Endothelial cell of umbilical vein (primary cell): ENCODE measurements around the gene CDK11B. TPM values are rescaled to one million over a fixed set of nuclear protein-coding genes. Genes with fewer than 3 reads are reported as not detected.

Experiments used
- BruUV-seq: library from RNA; stranded (reverse); fragments of 400-500 nt; replicated peaks from 2 replicates; lab custom pipeline; 2021; lab: Mats Ljungman, UMichigan
- CTCF ChIA-PET: fragments of 300-600, 350-600 bp; sonication (Branson Sonifier 250); formaldehyde crosslinking; loops from one replicate; lab custom pipeline; 2021; ENCODE audit warnings: antibody characterized with exemption, inconsistent platforms; lab: Charles Lee
- POLR2A ChIA-PET: fragments of 300-600, 350-600 bp; sonication (Branson Sonifier 250); formaldehyde crosslinking; loops from one replicate; lab custom pipeline; 2021; ENCODE audit warnings: antibody characterized with exemption, inconsistent platforms; lab: Charles Lee
- DNase-seq: peaks from one replicate; pipeline ENCODE4 v3.0.0-alpha.2; 2011; ENCODE audit warnings: low read depth, low spot score
- FAIRE-seq: peaks from 2 replicates; lab custom pipeline; 2011; peaks lifted over from hg19 to GRCh38; lab: Jason Lieb, UNC
- H2AFZ ChIP-seq: 2 replicates; pipeline ENCODE4 v1.6.0; 2012; ENCODE audit warnings: low read depth, low read length, control low read depth, inconsistent platforms
- H3K27ac ChIP-seq: 2 replicates; pipeline ENCODE4 v1.5.1; 2011; ENCODE audit warnings: low read depth, mild to moderate bottlenecking, control low read depth, low read length, moderate library complexity; ENCODE audit not compliant: insufficient read depth
- H3K27me3 ChIP-seq, 2 experiments: 2 replicates each; pipeline versions ENCODE4 v1.6.0 to v1.6.1; 2011; ENCODE audit warnings: low read length in 2 of 2, mixed read lengths in 1 of 2; ENCODE audit not compliant: control insufficient read depth in 2 of 2, insufficient read depth in 2 of 2
- H3K36me3 ChIP-seq, 2 experiments: 2 replicates in 1 of 2; 3 replicates in 1 of 2; pipeline ENCODE4 v1.5.1; 2011; ENCODE audit warnings: low read length in 2 of 2, mild to moderate bottlenecking in 1 of 2, moderate library complexity in 1 of 2; ENCODE audit not compliant: control insufficient read depth in 2 of 2, insufficient read depth in 2 of 2; ENCODE audit errors: extremely low read depth in 1 of 2
- H3K4me1 ChIP-seq: 3 replicates; pipeline ENCODE4 v1.5.1; 2011; ENCODE audit warnings: mild to moderate bottlenecking, low read length; ENCODE audit not compliant: control insufficient read depth, insufficient read depth; ENCODE audit errors: extremely low read depth
- H3K4me2 ChIP-seq: 2 replicates; pipeline ENCODE4 v1.6.1; 2011; ENCODE audit warnings: low read length, control low read depth, mixed read lengths; ENCODE audit not compliant: insufficient read depth
- H3K4me3 ChIP-seq, 3 experiments: fragments of 200-600 bp in 1 of 3; sonication (generic), shearing (Covaris generic) in 1 of 3; replicated peaks in 1 of 3; 2 replicates each; pipeline ENCODE4 v1.5.1; 2011 to 2016; ENCODE audit warnings: control low read depth in 3 of 3, low read length in 3 of 3, mild to moderate bottlenecking in 2 of 3, inconsistent platforms in 1 of 3, low read depth in 1 of 3, moderate library complexity in 1 of 3; ENCODE audit not compliant: insufficient read depth in 1 of 3
- H3K79me2 ChIP-seq: 2 replicates; pipeline ENCODE4 v1.6.0; 2012; ENCODE audit warnings: low read length, inconsistent platforms; ENCODE audit not compliant: control insufficient read depth, insufficient read depth
- H3K9ac ChIP-seq: replicated peaks from 2 replicates; pipeline ENCODE3; 2011; ENCODE audit warnings: low read length, control low read depth; ENCODE audit not compliant: insufficient read depth; ENCODE audit errors: extremely low read depth
- H3K9me1 ChIP-seq: replicated peaks from 3 replicates; pipeline ENCODE4 v1.6.0; 2011; ENCODE audit warnings: mild to moderate bottlenecking, low read length; ENCODE audit not compliant: control insufficient read depth, insufficient read depth; ENCODE audit errors: extremely low read depth
- H3K9me3 ChIP-seq: replicated peaks from 2 replicates; pipeline ENCODE4 v1.5.1; 2012; ENCODE audit warnings: low read length, inconsistent platforms; ENCODE audit not compliant: control insufficient read depth, insufficient read depth
- H4K20me1 ChIP-seq: replicated peaks from 2 replicates; pipeline ENCODE3; 2011; ENCODE audit warnings: mild to moderate bottlenecking, low read length; ENCODE audit not compliant: control insufficient read depth, insufficient read depth; ENCODE audit errors: extremely low read depth
- EZH2 ChIP-seq: IDR thresholded peaks from 2 replicates; pipeline ENCODE4 v1.6.1; 2012; ENCODE audit warnings: borderline replicate concordance, low read depth, mild to moderate bottlenecking, moderate library complexity, low read length, inconsistent platforms; ENCODE audit not compliant: severe bottlenecking
- FOS ChIP-seq: IDR thresholded peaks from 2 replicates; pipeline ENCODE4 v1.6.1; 2011; ENCODE audit warnings: mild to moderate bottlenecking, low read length, moderate library complexity, borderline replicate concordance; ENCODE audit not compliant: insufficient read depth
- GATA2 ChIP-seq: IDR thresholded peaks from 2 replicates; pipeline ENCODE4 v1.7.0; 2011; ENCODE audit warnings: low read depth, mild to moderate bottlenecking, moderate library complexity, mixed read lengths, low read length; ENCODE audit not compliant: insufficient read length, insufficient read depth
- JUN ChIP-seq: IDR thresholded peaks from 2 replicates; pipeline ENCODE4 v1.6.1; 2011; ENCODE audit warnings: borderline replicate concordance, low read depth; ENCODE audit not compliant: insufficient read length, insufficient read depth
- MYC ChIP-seq: IDR thresholded peaks from one replicate; pipeline ENCODE4 v1.6.1; 2011; ENCODE audit warnings: mild to moderate bottlenecking, low read depth, low read length
- POLR2A ChIP-seq: IDR thresholded peaks from 2 replicates; pipeline ENCODE4 v1.6.1; 2012; ENCODE audit warnings: low read depth, mild to moderate bottlenecking, control low read depth, low read length
- POLR2AphosphoS5 ChIP-seq: IDR thresholded peaks from 2 replicates; pipeline ENCODE4 v1.6.1; 2012; ENCODE audit warnings: low read depth, mild to moderate bottlenecking, control low read depth, low read length, moderate library complexity; ENCODE audit not compliant: insufficient read depth
- dilution Hi-C: fragments of 300-500 bp; cut with MboI; formaldehyde crosslinking; loops from one replicate; pipeline ENCODE4 v1.15.0; 2019; ENCODE audit warnings: low sequenced_read_pairs; ENCODE audit not compliant: extremely low pct_ligation_motif_present
- intact Hi-C: fragments of 100-400 bp; cut with micrococcal nuclease; formaldehyde crosslinking; loops from one replicate; pipeline ENCODE4 v1.10.0; 2022
- polyA plus RNA-seq, 4 experiments: library from polyadenylated mRNA; depleted of rRNA in 3 of 4; stranded (reverse) in 3 of 4; unstranded in 1 of 4; fragments of >200 nt; gene quantifications; 2 replicates each; pipeline versions ENCODE4 v1.2.1 to v1.2.3, GENCODE V29; 2011 to 2012; ENCODE audit warnings: missing spikeins in 1 of 4
- total RNA-seq: library from RNA; stranded (reverse); gene quantifications from 2 replicates; pipeline ENCODE4 v1.2.3, GENCODE V29; 2021
- TF ChIP-seq, protein P1 (sequence below), 2 donors: IDR thresholded peaks; 1 replicate in 1 of 2; 2 replicates in 1 of 2; pipeline ENCODE4 v1.5.1; 2011; ENCODE audit warnings: low read length in 2 of 2, mild to moderate bottlenecking in 2 of 2, moderate library complexity in 2 of 2, control low read depth in 1 of 2, inconsistent platforms in 1 of 2, low read depth in 1 of 2; ENCODE audit not compliant: insufficient read depth in 1 of 2; ENCODE audit errors: extremely low read depth in 1 of 2
- TF ChIP-seq, protein P2 (sequence below): IDR thresholded peaks from 2 replicates; pipeline ENCODE4 v1.6.1; 2011; ENCODE audit not compliant: insufficient read depth, insufficient read length

The CDK11B gene
- total and polyA plus RNA-seq, 2 donors (not counting 3 experiments of a cell fraction or from before 2014, with no cell fraction given), result 16.4 to 32.0 TPM

DNA sequence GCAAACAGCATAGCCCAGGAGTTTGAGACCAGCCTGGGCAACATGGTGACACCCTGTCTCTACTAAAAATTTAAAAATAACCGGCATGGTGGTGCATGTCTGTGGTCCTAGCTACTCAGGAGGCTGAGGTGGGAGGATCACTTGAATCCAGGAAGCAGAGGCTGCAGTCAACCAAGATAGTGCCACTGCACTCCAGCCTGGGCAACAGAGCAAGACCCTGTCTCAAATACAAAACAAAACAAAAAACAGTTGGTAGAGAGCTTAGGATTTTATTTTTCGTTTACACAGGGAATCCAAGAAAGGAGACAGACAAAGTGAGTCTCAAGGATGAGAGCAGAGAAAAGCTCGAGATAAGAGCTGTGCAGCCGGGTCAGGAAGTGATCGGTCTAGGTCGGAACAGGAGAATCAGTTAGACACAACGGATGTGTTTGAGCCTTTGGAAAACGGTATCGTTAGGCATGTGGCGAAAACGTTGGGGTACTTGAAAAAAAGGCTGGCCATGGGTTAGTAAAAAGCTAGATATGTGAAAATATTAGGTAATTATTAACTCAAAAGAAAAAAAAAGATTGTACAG is 45.2 kb downstream of the CDK11B start:
- H3K27ac ChIP-seq, result no peak overlapping the region
- H3K9me1 ChIP-seq, result no peaks in the 10 kb centered on the region
- POLR2A ChIA-PET, result no interaction called here
- no peaks in the 10 kb centered on the region for H4K20me1 ChIP-seq
- DNase-seq, result no peak
- CTCF ChIA-PET, result interaction anchor here (1.2 kb wide), 1 partner anchor 36 kb away, joined by 6 read pairs; no protein-coding TSS in a partner anchor
- dilution Hi-C loops (no loop called here), intact Hi-C loops (no loop called here)
- H3K36me3 ChIP-seq, result peaks cover 0 to 2% of the 10 kb centered on the region in 2 experiments
- H3K79me2 ChIP-seq, result peaks cover 3% of the 10 kb centered on the region
- no peak overlapping the region for H3K4me3 ChIP-seq
- no peak overlapping the region for H3K9ac ChIP-seq
- TF ChIP-seq POLR2A, result no peak
- TF ChIP-seq, protein P1, sequence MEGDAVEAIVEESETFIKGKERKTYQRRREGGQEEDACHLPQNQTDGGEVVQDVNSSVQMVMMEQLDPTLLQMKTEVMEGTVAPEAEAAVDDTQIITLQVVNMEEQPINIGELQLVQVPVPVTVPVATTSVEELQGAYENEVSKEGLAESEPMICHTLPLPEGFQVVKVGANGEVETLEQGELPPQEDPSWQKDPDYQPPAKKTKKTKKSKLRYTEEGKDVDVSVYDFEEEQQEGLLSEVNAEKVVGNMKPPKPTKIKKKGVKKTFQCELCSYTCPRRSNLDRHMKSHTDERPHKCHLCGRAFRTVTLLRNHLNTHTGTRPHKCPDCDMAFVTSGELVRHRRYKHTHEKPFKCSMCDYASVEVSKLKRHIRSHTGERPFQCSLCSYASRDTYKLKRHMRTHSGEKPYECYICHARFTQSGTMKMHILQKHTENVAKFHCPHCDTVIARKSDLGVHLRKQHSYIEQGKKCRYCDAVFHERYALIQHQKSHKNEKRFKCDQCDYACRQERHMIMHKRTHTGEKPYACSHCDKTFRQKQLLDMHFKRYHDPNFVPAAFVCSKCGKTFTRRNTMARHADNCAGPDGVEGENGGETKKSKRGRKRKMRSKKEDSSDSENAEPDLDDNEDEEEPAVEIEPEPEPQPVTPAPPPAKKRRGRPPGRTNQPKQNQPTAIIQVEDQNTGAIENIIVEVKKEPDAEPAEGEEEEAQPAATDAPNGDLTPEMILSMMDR (IDR thresholded peaks at IDR 0.05; ENCODE audit: extremely low read depth in 1 of 2, insufficient read depth in 1 of 2, low read depth in 1 of 2, low read length in 2 of 2), result no peak
- TF ChIP-seq MYC, result no peak
- no peak for TF ChIP-seq EZH2
- TF ChIP-seq, protein P2, sequence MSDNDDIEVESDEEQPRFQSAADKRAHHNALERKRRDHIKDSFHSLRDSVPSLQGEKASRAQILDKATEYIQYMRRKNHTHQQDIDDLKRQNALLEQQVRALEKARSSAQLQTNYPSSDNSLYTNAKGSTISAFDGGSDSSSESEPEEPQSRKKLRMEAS, result no peak
- no peak for TF ChIP-seq JUN
- TF ChIP-seq GATA2, result no peak
- TF ChIP-seq FOS, result no peak
- no peak for TF ChIP-seq POLR2AphosphoS5
- no peaks in the 10 kb centered on the region for H3K9me3 ChIP-seq
- H2AFZ ChIP-seq, result no peak overlapping the region
- BruUV-seq, result no TSS peak
- H3K27me3 ChIP-seq, result no peaks in the 10 kb centered on the region
- FAIRE-seq, result no peak
- H3K4me2 ChIP-seq, result no peak overlapping the region
- H3K4me1 ChIP-seq, result peaks cover 16% of the 10 kb centered on the region
